Stomach (tissue), 9 donors: ENCODE results near the gene NEURL1B. TPM values are rescaled to one million over a fixed set of nuclear protein-coding genes. Genes with fewer than 3 reads are reported as not detected.

Experiments used
- DNase-seq, 2 donors: peaks; one replicate each; pipeline versions ENCODE4 v3.0.0 to v3.0.0-alpha.2; 2013 to 2019
- H3K27ac ChIP-seq, 5 donors: fragments of 200-600 bp in 4 of 5; sonication (generic) in 4 of 5; one replicate each; pipeline ENCODE4 v1.5.1; 2013 to 2019; ENCODE audit warnings: mild to moderate bottlenecking in 1 of 5, moderate library complexity in 1 of 5
- H3K27me3 ChIP-seq, 3 donors: fragments of 200-600 bp; sonication (generic); one replicate each; pipeline ENCODE4 v1.5.1; 2017 to 2019; ENCODE audit warnings: mixed run types in 1 of 3
- H3K36me3 ChIP-seq, 4 donors: fragments of 200-600 bp; sonication (generic); 1 replicate in 3 of 4; 2 replicates in 1 of 4; pipeline ENCODE4 v1.5.1; 2016 to 2019
- H3K4me1 ChIP-seq, 4 donors: fragments of 200-600 bp; sonication (generic); one replicate each; pipeline ENCODE4 v1.5.1; 2016 to 2019
- H3K4me3 ChIP-seq, 4 donors: fragments of 200-600 bp; sonication (generic) in 3 of 4; one replicate each; pipeline ENCODE4 v1.5.1; 2016 to 2019; ENCODE audit warnings: mild to moderate bottlenecking in 1 of 4
- H3K9me3 ChIP-seq, 4 donors: fragments of 200-600 bp; sonication (generic); one replicate each; pipeline ENCODE4 v1.5.1; 2016 to 2019
- CTCF ChIP-seq, 7 experiments: fragments of 450-650 bp in 4 of 7; fragments of 200-600 bp in 3 of 7; sonication (generic) in 3 of 7; IDR thresholded peaks; one replicate each; pipeline ENCODE4 v1.5.1; 2016 to 2019; ENCODE audit warnings: antibody characterized with exemption in 7 of 7, control low read depth in 2 of 7, mild to moderate bottlenecking in 1 of 7
- EP300 ChIP-seq: sonication (generic); formaldehyde crosslinking; IDR thresholded peaks from one replicate; pipeline ENCODE4 v1.6.1; 2017; ENCODE audit warnings: antibody characterized with exemption
- POLR2A ChIP-seq, 4 donors: fragments of 450-650 bp; IDR thresholded peaks; one replicate each; pipeline ENCODE4 v1.6.1; 2016; ENCODE audit warnings: antibody characterized with exemption in 4 of 4, control low read depth in 2 of 4, mild to moderate bottlenecking in 1 of 4, moderate library complexity in 1 of 4
- POLR2AphosphoS5 ChIP-seq, 3 donors: sonication (generic); formaldehyde crosslinking; IDR thresholded peaks; one replicate each; pipeline ENCODE4 v1.6.1; 2016; ENCODE audit warnings: antibody characterized with exemption in 3 of 3
- WGBS, 5 donors: extraction: QIAGEN DNeasy Blood & Tissue Kit in 3 of 5; methylation state at CpG; one replicate each; pipeline versions ENCODE4 v1.1.5 to v1.1.7; 2013 to 2018; 5-methylcytosine and 5-hydroxymethylcytosine counted together
- intact Hi-C: fragments of 100-400 bp; cut with DNase I; formaldehyde crosslinking; loops from one replicate; pipeline ENCODE4 v1.15.1; 2023; ENCODE audit warnings: low total_unique reads
- polyA plus RNA-seq, 3 donors: library from polyadenylated mRNA; stranded (reverse); fragments of 200-250 nt; gene quantifications; one replicate each; pipeline ENCODE4 v1.2.3, GENCODE V29; 2013
- total RNA-seq, 5 donors: library from RNA; depleted of rRNA; stranded (reverse); fragments of >200 nt; gene quantifications; one replicate each; pipeline versions ENCODE4 v1.1.0 to v1.2.3, GENCODE V29; 2014 to 2016
- donor health status: healthy with polysubstance abuse.
- donor health status: Bipolar disorder and iron deficiency.
- donor health status: healthy.

NEURL1B gene
- total and polyA plus RNA-seq, 8 donors = 2.7 to 60.3 (median 9.8) TPM

DNA sequence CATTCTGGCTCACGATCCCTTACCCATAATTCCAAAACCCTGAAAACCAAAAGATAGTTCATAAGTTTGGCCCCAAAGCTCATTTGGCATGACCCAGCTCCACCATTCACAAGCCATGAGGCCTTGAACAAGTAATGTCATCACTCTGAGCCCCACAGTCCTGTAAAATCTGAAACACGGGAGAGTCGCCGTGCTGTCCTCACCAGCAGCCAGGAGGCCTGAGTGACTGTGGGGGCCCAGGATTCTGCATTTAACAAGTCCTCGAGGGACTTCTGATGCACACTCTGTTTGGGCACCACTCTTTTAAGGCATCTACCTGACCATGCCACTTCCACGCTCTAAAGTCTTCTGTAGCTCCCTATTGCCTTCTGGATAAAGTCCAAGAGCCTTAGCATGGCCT lies 89.2 kb downstream of the NEURL1B start:
- intact Hi-C loops = no loop called here
- no peak for DNase-seq
- Histone ChIP-seq H3K4me1 (peaks cover 20 to 39% (median 27%) of the 10 kb centered on the region in 4 donors), H3K36me3 (no peaks in the 10 kb centered on the region), H3K4me3 (no peak overlapping the region), H3K27me3 (no peaks in the 10 kb centered on the region), H3K27ac (no peak overlapping the region), H3K9me3 (no peaks in the 10 kb centered on the region)
- WGBS, 5 donors = 91 to 97% (median 95%) methylated on average over 6 of the region's 6 CpGs
- TF ChIP-seq CTCF (IDR thresholded peaks at IDR 0.05) (no peak), POLR2A (IDR thresholded peaks at IDR 0.05) (no peak), EP300 (no peak), POLR2AphosphoS5 (IDR thresholded peaks at IDR 0.05) (no peak)

GRCh38 chr5:172730981-172731679 lies 90.1 kb downstream of the NEURL1B start:
- no peaks in the 10 kb centered on the region for H3K27me3 ChIP-seq
- intact Hi-C loops = no loop called here
- H3K9me3 ChIP-seq = no peaks in the 10 kb centered on the region
- H3K4me1 ChIP-seq = peaks cover 24 to 42% (median 29%) of the 10 kb centered on the region in 4 donors
- peak; percentile 83 to 84 for DNase-seq
- WGBS, 5 donors = 65 to 84% (median 69%) methylated on average over 16 of the region's 16 CpGs
- no peak overlapping the region for H3K4me3 ChIP-seq
- H3K36me3 ChIP-seq = no peaks in the 10 kb centered on the region
- H3K27ac ChIP-seq = peak overlapping the region in 4 of 5 donors; percentile 88 to 93 (median 91)
- TF ChIP-seq POLR2AphosphoS5 (IDR thresholded peaks at IDR 0.05) (peak in 2 of 3 donors; percentile 56 to 67), EP300 (no peak), CTCF (IDR thresholded peaks at IDR 0.05) (no peak)

- no peak for DNase-seq
- Histone ChIP-seq H3K4me1 (peaks cover 24 to 48% (median 34%) of the 10 kb centered on the region in 4 donors), H3K4me3 (no peak overlapping the region), H3K27me3 (no peaks in the 10 kb centered on the region), H3K36me3 (no peaks in the 10 kb centered on the region), H3K9me3 (no peaks in the 10 kb centered on the region), H3K27ac (peak overlapping the region in 4 of 5 donors; percentile 88 to 93 (median 91))
- 69 to 78% (median 71%) methylated on average over 9 of the region's 9 CpGs for WGBS, 5 donors
- TF ChIP-seq CTCF (IDR thresholded peaks at IDR 0.05) (no peak), EP300 (no peak), POLR2A (IDR thresholded peaks at IDR 0.05) (no peak), POLR2AphosphoS5 (IDR thresholded peaks at IDR 0.05) (no peak)
- intact Hi-C loops = no loop called here
Measured at GRCh38 chr5:172731680-172732074, 90.6 kb downstream of the NEURL1B start.

- TF ChIP-seq POLR2A (IDR thresholded peaks at IDR 0.05) (no peak), CTCF (IDR thresholded peaks at IDR 0.05) (no peak), POLR2AphosphoS5 (IDR thresholded peaks at IDR 0.05) (no peak), EP300 (no peak)
- DNase-seq = no peak
- Histone ChIP-seq H3K27ac (peak overlapping the region; percentile 67 to 93 (median 91)), H3K36me3 (no peaks in the 10 kb centered on the region), H3K4me1 (peaks cover 24 to 51% (median 35%) of the 10 kb centered on the region in 4 donors), H3K9me3 (no peaks in the 10 kb centered on the region), H3K4me3 (no peak overlapping the region), H3K27me3 (no peaks in the 10 kb centered on the region)
- 84 to 92% (median 89%) methylated on average over 5 to 14 of the region's 14 CpGs for WGBS, 5 donors
- intact Hi-C loops = no loop called here
Measured at GRCh38 chr5:172732201-172732865, 91.3 kb downstream of the NEURL1B start.
